Small intestine (tissue), 7 donors: ENCODE results near the gene NOP53. TPM values are rescaled to one million over a fixed set of nuclear protein-coding genes. Genes with fewer than 3 reads are reported as not detected.
"Not testable (repeated sequence)": the region's sequence is repeated elsewhere in the genome, so short reads cannot be mapped to it uniquely, and the experiment has no call there.

ENCODE experiments used
- DNase-seq, 2 donors: peaks; one replicate each; pipeline versions ENCODE4 v3.0.0 to v3.0.0-alpha.2; 2013
- FAIRE-seq: peaks from 2 replicates; lab custom pipeline; 2012; peaks lifted over from hg19 to GRCh38; lab: Jason Lieb, UNC
- H3K27ac ChIP-seq, 3 donors: one replicate each; pipeline ENCODE4 v1.5.1; 2013; ENCODE audit warnings: low read length in 2 of 3, mild to moderate bottlenecking in 2 of 3, control low read depth in 1 of 3, inconsistent platforms in 1 of 3, low read depth in 1 of 3, moderate library complexity in 1 of 3
- H3K27me3 ChIP-seq, 3 donors: one replicate each; pipeline ENCODE4 v1.6.1; 2013; ENCODE audit warnings: low read length in 3 of 3, inconsistent platforms in 1 of 3; ENCODE audit not compliant: control insufficient read depth in 3 of 3, insufficient read depth in 3 of 3
- H3K36me3 ChIP-seq, 3 donors: one replicate each; pipeline ENCODE4 v1.6.1; 2013; ENCODE audit warnings: low read length in 3 of 3, inconsistent platforms in 1 of 3, low read depth in 1 of 3, mild to moderate bottlenecking in 1 of 3, moderate library complexity in 1 of 3; ENCODE audit not compliant: control insufficient read depth in 3 of 3, insufficient read depth in 2 of 3
- H3K4me1 ChIP-seq, 3 donors: one replicate each; pipeline ENCODE4 v1.6.1; 2013; ENCODE audit warnings: low read length in 2 of 3, inconsistent platforms in 1 of 3, low read depth in 1 of 3, mild to moderate bottlenecking in 1 of 3, moderate library complexity in 1 of 3; ENCODE audit not compliant: control insufficient read depth in 3 of 3, insufficient read depth in 2 of 3
- H3K4me3 ChIP-seq, 3 donors: one replicate each; pipeline ENCODE4 v1.5.1; 2013; ENCODE audit warnings: low read length in 3 of 3, control low read depth in 1 of 3, inconsistent platforms in 1 of 3, low read depth in 1 of 3, mild to moderate bottlenecking in 1 of 3, moderate library complexity in 1 of 3
- H3K9me3 ChIP-seq, 2 donors: one replicate each; pipeline ENCODE4 v1.6.1; 2013; ENCODE audit warnings: low read depth in 1 of 2, low read length in 1 of 2; ENCODE audit not compliant: control insufficient read depth in 2 of 2, insufficient read depth in 1 of 2
- WGBS, 3 donors: extraction: QIAGEN DNeasy Blood & Tissue Kit; methylation state at CpG; one replicate each; pipeline ENCODE4 v1.1.7; 2013; 5-methylcytosine and 5-hydroxymethylcytosine counted together
- polyA plus RNA-seq, 4 donors: library from polyadenylated mRNA; stranded (reverse) in 3 of 4; unstranded in 1 of 4; fragments of 200-250 nt in 3 of 4; fragments of 120-200 nt in 1 of 4; gene quantifications; one replicate each; pipeline versions ENCODE4 v1.2.1 to v1.2.3, GENCODE V29; 2013
- donor health status: healthy with polysubstance abuse.
- donor health status: control.
- donor health status: control.
- donor health status: Bipolar disorder and iron deficiency.
- donor health status: healthy.

The NOP53 gene
- polyA plus RNA-seq, 4 donors = 290 to 621 (median 552) TPM

DNA sequence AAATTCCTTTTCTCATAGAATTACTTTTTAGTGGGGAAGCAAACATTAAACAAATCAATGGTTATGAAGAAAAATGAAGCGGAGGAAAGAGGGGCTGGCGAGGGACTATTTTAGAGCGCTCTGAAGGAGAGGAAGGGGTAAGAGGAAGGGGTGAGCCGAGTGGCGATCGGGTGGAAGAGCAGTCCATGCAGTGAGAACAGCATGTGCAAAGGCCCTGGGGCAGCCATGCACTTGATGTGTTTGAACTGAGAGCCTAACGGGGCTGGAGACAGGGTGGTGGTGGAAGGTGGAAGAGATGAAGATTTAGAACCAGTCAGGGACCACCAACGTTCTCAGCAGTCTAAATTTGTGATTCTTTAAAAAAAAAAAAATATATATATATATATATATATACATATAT, 14.4 kb upstream of the NOP53 start:
- Histone ChIP-seq H3K9me3 (no peaks in the 10 kb centered on the region), H3K27me3 (peaks cover 0 to 26% (median 2%) of the 10 kb centered on the region in 3 donors), H3K4me1 (peaks cover 0 to 3% (median 0%) of the 10 kb centered on the region in 3 donors), H3K36me3 (peaks cover 0 to 26% (median 0%) of the 10 kb centered on the region in 3 donors), H3K27ac (no peak overlapping the region), H3K4me3 (no peak overlapping the region)
- 92 to 94% (median 93%) methylated on average over 8 of the region's 8 CpGs for WGBS, 3 donors
- DNase-seq (no peak), FAIRE-seq (no peak)

DNA sequence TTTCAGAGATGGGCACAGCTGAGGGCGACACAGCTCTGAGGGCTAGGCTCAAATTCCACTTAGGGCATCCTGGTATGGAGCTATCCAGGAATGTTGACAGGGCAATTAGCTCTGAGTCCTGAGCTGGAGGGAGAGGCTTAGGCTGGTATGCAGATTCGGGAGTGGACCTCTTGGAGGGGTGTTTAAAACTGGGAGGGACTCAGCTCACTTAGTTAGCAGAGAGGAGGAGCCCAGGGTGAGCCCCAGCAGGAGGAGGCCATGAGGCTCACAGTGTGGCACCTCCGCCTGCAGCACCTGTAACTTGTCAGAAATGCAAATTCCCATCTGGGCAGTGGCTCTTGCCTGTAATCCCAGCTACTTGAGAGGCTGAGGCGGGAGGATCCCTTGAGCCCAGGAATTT, 10.2 kb upstream of the NOP53 start:
- H3K4me1 ChIP-seq = no peaks in the 10 kb centered on the region
- no peak for DNase-seq
- peaks cover 0 to 3% of the 10 kb centered on the region in 2 donors for H3K9me3 ChIP-seq
- no peak overlapping the region for H3K4me3 ChIP-seq
- 54 to 64% (median 62%) methylated on average over 4 of the region's 4 CpGs for WGBS, 3 donors
- FAIRE-seq = no peak
- peaks cover 0 to 24% (median 0%) of the 10 kb centered on the region in 3 donors for H3K36me3 ChIP-seq
- H3K27me3 ChIP-seq = peaks cover 0 to 9% (median 2%) of the 10 kb centered on the region in 3 donors
- no peak overlapping the region for H3K27ac ChIP-seq

DNA sequence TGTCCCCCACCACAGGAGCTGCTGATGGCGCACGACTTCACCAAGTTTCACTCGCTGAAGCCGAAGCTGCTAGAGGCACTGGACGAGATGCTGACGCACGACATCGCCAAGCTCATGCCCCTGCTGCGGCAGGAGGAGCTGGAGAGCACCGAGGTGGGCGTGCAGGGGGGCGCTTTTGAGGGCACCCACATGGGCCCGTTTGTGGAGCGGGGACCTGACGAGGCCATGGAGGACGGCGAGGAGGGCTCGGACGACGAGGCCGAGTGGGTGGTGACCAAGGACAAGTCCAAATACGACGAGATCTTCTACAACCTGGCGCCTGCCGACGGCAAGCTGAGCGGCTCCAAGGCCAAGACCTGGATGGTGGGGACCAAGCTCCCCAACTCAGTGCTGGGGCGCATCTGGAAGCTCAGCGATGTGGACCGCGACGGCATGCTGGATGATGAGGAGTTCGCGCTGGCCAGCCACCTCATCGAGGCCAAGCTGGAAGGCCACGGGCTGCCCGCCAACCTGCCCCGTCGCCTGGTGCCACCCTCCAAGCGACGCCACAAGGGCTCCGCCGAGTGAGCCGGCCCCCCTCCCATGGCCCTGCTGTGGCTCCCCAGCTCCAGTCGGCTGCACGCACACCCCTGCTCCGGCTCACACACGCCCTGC, 4.4 kb upstream of the NOP53 start:
- Histone ChIP-seq H3K9me3 (peaks cover 0 to 3% of the 10 kb centered on the region in 2 donors), H3K27me3 (peaks cover 0 to 8% (median 0%) of the 10 kb centered on the region in 3 donors), H3K36me3 (peaks cover 0 to 27% (median 0%) of the 10 kb centered on the region in 3 donors), H3K4me3 (no peak overlapping the region), H3K27ac (no peak overlapping the region), H3K4me1 (peaks cover 0 to 16% (median 0%) of the 10 kb centered on the region in 3 donors)
- FAIRE-seq (no peak), DNase-seq (no peak)
- WGBS, 3 donors = 91% methylated on average over 33 to 48 of the region's 48 CpGs

DNA sequence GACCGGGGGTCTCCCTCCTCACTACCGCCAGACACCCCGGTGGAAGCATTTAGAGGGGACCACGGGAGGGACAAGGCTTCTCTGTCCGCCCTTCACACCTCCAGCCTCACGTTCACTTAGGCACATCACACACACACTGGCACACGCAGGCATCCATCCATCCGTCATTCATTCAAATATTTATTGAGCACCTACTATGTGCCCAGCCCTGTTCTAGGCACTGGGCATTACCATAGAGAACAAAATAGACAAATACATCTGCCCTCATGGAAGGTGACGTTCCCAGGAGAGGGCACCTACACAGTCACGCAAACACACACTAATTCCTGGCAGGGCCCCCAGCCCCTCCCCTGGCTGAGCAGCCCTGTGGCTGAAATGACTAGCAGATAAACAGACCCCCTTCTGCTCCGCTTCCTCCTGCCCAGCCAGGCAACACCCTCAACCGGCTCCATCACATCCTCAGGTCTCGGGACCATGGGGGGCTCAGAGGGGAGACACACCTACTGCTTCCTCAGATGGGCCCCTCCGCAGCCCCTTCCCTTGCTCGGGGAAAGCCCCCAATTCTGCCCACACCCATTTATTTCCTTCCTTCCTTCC, 3.7 kb upstream of the NOP53 start:
- peaks cover 0 to 8% (median 0%) of the 10 kb centered on the region in 3 donors for H3K27me3 ChIP-seq
- DNase-seq (no peak), FAIRE-seq (no peak)
- peak overlapping the region in 1 of 3 donors; percentile 1 for H3K27ac ChIP-seq
- peaks cover 0 to 24% (median 0%) of the 10 kb centered on the region in 3 donors for H3K36me3 ChIP-seq
- H3K4me1 ChIP-seq = peaks cover 0 to 23% (median 2%) of the 10 kb centered on the region in 3 donors
- 67 to 76% (median 73%) methylated on average over 14 to 15 of the region's 15 CpGs for WGBS, 3 donors
- H3K9me3 ChIP-seq = peaks cover 0 to 2% of the 10 kb centered on the region in 2 donors
- H3K4me3 ChIP-seq = no peak overlapping the region

DNA sequence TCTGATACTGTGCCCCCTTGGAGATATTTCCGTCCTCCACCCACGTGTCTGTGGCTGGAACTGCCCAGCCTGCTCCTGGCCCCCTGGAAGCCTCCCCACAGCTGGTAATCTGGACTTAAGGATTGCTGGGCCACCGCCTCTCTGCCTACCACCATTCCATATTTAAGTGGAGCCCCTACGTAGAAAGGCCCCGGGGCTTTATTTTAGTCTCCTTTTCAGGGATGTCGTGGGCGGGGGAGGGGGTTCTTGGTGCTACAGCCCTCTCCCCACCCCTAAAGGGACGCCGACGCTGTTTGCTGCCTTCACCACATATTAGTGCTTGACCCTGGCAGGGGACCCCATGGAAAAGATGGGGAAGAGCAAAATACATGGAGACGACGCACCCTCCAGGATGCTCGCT, 2.7 kb upstream of the NOP53 start:
- H3K27me3 ChIP-seq = peaks cover 0 to 8% (median 0%) of the 10 kb centered on the region in 3 donors
- no peaks in the 10 kb centered on the region for H3K9me3 ChIP-seq
- DNase-seq = no peak
- no peak for FAIRE-seq
- 38 to 52% (median 42%) methylated on average over 13 of the region's 13 CpGs for whole genome bisulfite sequencing, 3 donors
- H3K4me3 ChIP-seq = no peak overlapping the region
- H3K4me1 ChIP-seq = peaks cover 0 to 25% (median 4%) of the 10 kb centered on the region in 3 donors
- peaks cover 0 to 32% (median 0%) of the 10 kb centered on the region in 3 donors for H3K36me3 ChIP-seq
- peak overlapping the region; percentile 27 to 90 (median 88) for H3K27ac ChIP-seq

DNA sequence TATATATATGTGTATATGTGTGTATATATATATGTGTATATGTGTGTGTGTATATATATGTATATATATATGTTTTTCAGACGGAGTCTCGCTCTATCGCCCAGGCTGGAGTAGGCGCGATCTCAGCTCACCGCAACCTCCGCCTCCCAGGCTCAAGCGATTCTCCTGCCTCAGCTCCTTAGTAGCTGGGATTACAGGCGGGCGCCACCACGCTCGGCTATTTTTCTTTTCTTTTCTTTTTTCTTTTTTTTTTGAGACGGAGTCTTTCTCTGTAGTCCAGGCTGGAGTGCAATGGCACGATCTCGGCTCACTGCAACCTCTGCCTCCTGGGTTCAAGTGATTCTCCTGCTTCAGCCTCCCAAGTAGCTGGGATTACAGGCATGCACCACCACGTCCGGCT, 783 bp downstream of the NOP53 start:
- H3K36me3 ChIP-seq = peaks cover 9 to 50% (median 9%) of the 10 kb centered on the region in 3 donors

DNA sequence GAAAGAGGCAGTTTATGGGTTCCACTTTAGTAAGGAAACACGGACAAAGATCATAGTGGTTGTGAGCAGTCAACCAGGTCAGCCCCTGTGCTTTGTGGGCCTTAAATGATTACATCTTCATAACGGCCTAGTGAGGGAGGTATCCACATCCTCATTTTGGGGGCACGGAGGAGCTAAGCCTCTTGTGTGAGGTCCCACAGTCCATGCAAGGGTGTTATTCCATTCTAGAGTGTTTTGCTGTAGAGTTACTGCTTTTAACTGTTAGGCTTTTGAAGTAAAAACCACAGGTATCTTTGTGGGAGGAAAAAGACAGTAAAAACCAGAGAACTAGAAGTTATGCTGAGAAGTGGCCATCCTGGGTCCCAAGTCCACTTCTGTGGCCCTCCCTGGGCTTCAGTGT, 4.0 kb downstream of the NOP53 start:
- no peak overlapping the region for H3K4me3 ChIP-seq
- WGBS, 3 donors = 68 to 87% (median 73%) methylated on average over 3 of the region's 3 CpGs
- H3K36me3 ChIP-seq = peaks cover 11 to 74% (median 21%) of the 10 kb centered on the region in 3 donors
- H3K4me1 ChIP-seq = peaks cover 0 to 9% (median 4%) of the 10 kb centered on the region in 3 donors
- H3K27me3 ChIP-seq = no peaks in the 10 kb centered on the region
- no peak for FAIRE-seq
- no peak overlapping the region for H3K27ac ChIP-seq
- no peak for DNase-seq
- H3K9me3 ChIP-seq = no peaks in the 10 kb centered on the region

More for the DNA sequence above, 783 bp downstream of the NOP53 start:
- Histone ChIP-seq H3K4me3 (peak overlapping the region in 2 of 3 donors; percentile 62 to 96), H3K4me1 (peaks cover 0 to 25% (median 4%) of the 10 kb centered on the region in 3 donors)
- not testable (repeated sequence) for DNase-seq, H3K27me3 ChIP-seq, H3K27ac ChIP-seq, H3K9me3 ChIP-seq, FAIRE-seq
- 65 to 75% (median 69%) methylated on average over 17 of the region's 17 CpGs for WGBS, 3 donors

DNA sequence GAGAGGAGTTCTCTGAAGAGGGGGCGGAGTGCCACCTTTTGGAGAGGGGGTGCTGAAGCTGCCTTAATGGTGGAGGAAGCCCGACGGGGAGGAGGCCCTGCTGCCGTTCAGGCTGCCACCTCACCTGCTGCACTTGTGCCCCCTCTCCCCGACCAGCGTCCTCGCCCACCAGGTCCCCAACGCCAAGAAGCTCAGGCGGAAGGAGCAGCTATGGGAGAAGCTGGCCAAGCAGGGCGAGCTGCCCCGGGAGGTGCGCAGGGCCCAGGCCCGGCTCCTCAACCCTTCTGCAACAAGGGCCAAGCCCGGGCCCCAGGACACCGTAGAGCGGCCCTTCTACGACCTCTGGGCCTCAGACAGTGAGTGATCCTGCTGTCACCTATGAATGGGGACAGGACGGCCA, 5.4 kb downstream of the NOP53 start:
- no peaks in the 10 kb centered on the region for H3K9me3 ChIP-seq
- DNase-seq (no peak), FAIRE-seq (no peak)
- no peak overlapping the region for H3K4me3 ChIP-seq
- H3K27ac ChIP-seq = no peak overlapping the region
- H3K4me1 ChIP-seq = peaks cover 0 to 9% (median 4%) of the 10 kb centered on the region in 3 donors
- WGBS, 3 donors = 95 to 98% (median 96%) methylated on average over 18 of the region's 18 CpGs
- no peaks in the 10 kb centered on the region for H3K27me3 ChIP-seq
- peaks cover 12 to 87% (median 34%) of the 10 kb centered on the region in 3 donors for H3K36me3 ChIP-seq
